Measurements from ENCODE around the gene FAM131B.

The FAM131B gene

DNA sequence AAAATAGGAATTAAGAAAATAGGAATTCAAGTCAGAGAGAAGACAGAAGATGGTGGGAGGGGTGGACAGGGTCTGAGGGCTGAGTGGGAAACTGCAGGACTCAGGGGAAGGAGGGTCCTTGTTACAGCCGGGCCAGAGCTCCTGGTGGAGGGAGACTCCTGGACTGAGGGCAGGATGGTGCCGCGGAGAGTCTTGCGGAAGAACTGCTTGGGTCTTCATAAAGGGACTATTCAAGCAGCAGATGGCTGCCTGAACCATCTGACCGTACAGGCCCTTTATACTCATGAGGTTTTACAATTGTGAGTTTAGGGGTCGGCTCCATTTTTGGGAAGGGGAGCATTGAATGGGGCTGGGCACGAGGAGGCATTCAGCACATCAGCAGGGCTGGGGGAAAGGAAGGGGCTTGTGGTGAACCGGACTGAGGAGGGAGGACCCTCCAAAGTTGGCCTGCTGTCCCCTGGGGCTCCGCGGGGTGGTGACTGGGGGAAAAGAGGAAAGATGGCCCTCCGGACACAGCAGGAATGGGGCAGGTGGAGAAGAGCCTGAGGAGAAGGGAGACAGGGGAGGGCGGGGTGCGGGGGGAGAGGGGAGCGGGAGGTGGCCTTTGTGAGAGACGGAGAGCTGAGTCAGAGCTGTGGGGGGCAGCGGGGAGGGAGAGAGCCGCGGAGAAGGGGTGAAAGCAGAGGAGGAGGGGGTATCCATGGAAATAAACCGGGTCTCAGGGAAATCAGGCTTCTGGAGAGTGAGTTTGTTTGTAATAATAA lies 1.5 kb downstream of the FAM131B start:
- FAIRE-seq: no peak
- peak; percentile 21 for DNase-seq (ENCODE audit: low spot score)

- FAIRE-seq (no peak), DNase-seq (ENCODE audit: low spot score) (no peak)
These were observed 2.7 kb downstream of the FAM131B start for GRCh38 chr7:143359771-143360353.

DNA sequence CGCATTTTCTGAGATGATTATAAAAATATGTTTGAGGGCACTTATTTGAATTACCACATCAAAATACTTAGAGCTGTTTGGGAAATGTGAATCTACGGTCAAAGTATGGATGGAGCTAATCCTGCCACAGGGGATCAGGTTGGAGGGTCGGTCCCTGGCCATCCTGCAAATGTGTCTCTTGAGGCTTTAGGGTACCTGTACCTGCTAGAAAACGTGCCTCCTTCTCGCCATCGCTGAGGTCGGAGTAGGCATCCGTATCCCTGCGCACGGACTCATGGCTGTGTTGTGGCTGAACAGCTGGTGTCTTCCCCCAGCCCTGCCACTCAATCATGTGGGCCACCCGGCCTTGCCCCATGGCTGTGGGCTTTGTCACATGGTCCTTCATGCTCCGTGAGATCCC lies 3.9 kb downstream of the FAM131B start:
- no peak for FAIRE-seq
- DNase-seq (ENCODE audit: low spot score): no peak

DNA sequence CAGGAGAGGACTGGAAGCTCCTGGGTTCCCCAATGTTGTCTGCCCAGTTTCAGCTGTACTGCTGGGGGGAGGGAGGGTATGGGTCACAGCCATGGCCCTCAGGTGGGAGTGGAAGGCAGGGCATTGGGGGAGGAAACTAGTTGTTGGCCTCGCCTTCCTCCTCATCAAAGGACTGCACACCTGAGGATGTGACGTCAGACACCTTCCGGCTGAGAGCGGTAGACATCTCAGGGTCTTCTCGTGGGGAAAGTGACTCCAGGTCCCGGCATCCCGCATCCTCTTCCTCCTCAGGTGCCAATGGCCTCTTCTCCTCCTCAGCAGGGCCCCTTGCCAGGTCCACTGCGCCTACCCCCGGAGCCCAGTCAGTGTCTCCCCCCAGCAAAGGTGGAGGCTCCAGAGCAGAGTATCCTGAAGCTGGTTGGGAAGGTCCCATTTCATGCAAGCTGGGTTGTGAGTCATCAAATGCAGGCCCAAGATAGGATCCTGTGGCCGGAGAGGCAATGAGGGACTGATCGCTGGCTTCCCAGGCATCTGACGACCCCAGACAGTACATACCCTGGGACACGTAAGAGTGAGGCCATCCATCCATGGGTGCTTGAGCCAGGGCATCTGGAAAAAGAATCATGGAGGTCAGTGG lies 6.0 kb downstream of the FAM131B start:
- no peak for DNase-seq (ENCODE audit: low spot score)
- FAIRE-seq: no peak

DNA sequence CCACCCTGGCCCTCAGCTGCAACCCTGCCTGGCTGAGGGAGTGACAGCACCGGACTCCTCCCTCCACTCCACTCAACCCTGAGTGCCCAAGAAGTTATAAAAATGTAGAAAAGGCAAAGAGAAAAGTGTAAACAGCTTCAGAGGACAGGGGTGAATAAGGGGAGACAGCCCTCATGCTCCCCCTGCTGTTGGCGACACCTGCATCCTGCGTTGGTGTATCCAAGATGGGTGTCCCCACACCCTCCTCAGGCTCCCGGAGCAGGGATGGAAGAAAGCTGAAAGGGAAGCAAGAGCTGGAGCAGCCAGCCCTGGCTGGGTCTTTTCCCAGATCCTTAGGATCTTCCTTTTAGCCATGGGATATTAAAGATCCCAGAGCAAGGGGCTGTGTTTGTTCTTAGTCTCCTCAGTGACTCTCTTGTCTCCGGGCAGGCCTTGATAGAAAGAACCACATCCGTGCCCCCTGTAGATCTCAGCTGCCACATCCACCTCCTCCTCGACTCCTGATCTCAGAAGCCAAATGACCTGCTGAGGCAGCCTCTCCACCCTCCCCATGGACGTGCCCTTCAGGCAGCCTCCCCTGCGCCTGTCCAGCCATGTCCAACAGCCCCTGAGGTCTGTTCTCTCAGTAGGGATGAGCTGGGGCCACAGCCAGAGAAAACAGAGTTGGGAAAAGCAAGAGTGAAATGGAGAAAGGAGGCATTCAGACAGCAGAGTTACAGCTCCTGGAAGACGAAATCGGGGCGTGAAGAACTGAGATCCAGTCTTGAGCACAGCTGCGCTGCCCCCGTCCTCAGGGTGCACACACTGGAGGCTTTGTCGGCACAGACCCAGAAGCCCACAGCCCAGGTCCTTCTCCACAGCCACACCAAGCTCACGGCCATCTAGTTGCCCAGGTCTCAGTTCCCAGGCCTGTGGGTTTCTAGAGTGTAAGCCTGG lies 6.8 kb downstream of the FAM131B start:
- DNase-seq (ENCODE audit: low spot score): no peak
- FAIRE-seq: no peak

- FAIRE-seq (no peak), DNase-seq (ENCODE audit: low spot score) (no peak)
These were observed 7.5 kb downstream of the FAM131B start for GRCh38 chr7:143354965-143355364.

- DNase-seq (ENCODE audit: low spot score): no peak
- no peak for FAIRE-seq
These were observed 8.1 kb downstream of the FAM131B start for GRCh38 chr7:143354376-143354775.

DNA sequence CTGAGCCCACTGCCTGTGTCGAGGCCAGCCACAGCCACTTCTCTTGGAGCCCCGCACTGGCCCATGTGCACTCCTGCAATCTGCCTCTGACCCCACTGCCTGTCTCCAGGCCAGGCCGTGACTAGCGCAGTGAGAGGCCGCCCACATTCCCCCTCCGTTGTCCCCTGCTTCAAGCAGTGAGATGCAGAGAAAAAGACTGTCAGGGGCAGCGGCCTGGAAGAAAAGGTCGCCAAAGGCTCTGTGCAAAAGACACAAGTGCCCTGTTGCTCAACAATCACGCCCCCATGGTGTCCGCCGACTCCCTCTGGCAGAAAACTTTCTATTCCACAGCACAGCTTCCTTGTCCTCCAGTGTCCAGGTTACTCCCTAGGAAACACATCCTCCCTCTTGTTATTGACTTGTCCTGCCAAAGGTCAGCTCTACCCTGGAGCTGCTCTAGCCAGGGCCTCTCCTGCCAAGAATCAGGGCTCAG lies 9.9 kb downstream of the FAM131B start:
- FAIRE-seq: no peak
- no peak for DNase-seq (ENCODE audit: low spot score)

- no peak for FAIRE-seq
These were observed 10.9 kb downstream of the FAM131B start for GRCh38 chr7:143351574-143351973.

GRCh38 chr7:143351060-143351459 lies 11.5 kb downstream of the FAM131B start:
- no peak for DNase-seq (ENCODE audit: low spot score)
- FAIRE-seq: no peak

More at GRCh38 chr7:143351574-143351973, 10.9 kb downstream of the FAM131B start:
- DNase-seq (ENCODE audit: low spot score): no peak

DNA sequence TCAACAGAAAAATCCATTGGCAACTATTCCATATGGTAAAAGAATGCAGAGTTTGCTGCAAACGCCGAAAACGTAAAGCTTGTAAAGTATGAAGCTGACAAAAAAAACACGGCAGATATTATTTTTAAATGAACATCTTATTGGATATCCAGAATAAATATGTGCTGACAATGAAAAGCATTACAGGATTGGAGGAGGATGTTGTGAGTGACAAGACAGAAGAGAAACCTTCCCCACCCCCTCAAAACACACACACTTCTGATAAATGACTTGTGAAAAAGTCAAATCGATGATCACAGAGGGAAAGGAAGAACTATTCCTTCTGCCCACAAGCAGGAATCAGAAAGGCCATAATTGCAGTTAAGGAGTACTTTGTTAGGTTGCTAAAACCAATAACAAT lies 14.6 kb downstream of the FAM131B start:
- no peak for FAIRE-seq
- DNase-seq (ENCODE audit: low spot score): no peak

DNA sequence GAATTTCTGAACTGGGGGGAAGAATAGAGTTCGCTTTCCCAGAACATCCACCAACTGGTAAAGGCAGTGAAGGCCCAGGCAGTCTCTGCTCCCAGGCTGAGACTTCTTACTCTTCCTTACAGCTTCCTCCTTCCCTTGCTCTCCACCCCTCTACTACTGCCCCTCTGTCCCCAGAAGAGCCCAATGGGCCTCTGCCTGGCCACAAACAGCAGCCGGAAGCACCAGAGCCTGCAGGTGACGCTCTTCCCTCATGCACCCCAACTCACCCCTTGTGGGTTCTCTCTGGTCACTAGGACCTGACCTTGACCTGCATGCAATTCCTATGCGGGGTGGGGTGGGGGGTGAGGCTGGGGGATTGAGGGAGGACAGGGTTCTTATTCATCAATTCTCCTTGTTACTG lies 16.5 kb downstream of the FAM131B start:
- DNase-seq (ENCODE audit: low spot score): no peak
- no peak for FAIRE-seq

- no peak for FAIRE-seq
- DNase-seq (ENCODE audit: low spot score): no peak
These were observed 17.0 kb downstream of the FAM131B start for GRCh38 chr7:143345428-143345900.

DNA sequence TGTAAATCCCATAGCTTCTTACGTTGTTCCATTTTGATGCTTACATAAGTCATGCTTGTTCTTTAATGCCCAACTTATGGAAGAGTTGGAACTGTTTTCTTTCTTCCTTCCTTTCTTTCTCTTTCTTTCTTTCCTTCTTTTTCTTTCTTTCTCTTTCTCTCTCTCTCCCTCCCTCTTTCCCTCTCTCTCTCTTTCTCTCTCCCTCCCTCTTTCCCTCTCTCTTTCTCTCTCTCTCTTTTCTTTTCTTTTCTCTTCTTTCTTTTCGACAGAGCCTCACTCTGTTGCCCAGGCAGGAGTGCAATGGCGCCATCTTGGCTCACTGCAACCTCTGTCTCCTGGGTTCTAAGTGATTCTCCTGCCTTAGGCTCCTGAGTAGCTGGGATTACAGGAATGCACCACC lies 18.9 kb downstream of the FAM131B start:
- FAIRE-seq (no peak), DNase-seq (ENCODE audit: low spot score) (no peak)

DNA sequence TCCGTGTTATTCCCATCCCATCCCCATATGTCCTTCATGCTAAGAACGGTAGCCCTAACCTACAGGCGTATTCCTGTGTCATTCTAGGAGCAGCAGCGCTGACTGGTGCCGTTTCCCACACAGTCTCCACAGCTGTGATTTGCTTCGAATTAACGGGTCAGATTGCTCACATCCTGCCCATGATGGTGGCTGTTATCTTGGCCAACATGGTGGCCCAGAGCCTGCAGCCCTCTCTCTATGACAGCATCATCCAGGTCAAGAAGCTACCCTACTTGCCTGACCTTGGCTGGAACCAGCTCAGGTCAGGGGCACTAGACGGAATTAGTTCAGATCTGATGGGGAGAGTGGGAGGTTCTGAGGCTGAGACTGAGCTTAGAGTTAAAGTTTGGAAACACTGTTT lies 20.7 kb downstream of the FAM131B start:
- DNase-seq (ENCODE audit: low spot score) (no peak), FAIRE-seq (no peak)

GRCh38 chr7:143337216-143337615 lies 25.3 kb downstream of the FAM131B start:
- no peak for FAIRE-seq
- DNase-seq (ENCODE audit: low spot score): no peak

DNA sequence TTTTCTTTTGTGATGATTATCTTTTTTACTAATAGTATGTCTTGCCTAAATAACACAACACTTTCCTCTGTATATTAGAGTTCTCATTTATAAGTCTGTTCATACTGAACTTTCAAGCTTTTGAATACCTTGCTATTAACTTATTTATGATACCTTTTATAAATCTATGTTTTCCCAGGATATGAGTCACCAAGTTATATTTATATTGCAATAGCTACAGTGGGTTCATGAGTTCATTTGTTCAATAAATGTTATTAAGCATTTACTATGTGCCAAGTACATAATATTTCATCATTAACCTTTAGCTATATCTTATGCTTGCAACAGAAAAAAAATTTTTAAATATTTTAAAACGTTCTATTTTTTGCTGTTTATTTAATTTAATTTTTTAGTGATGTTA lies 28.3 kb downstream of the FAM131B start:
- FAIRE-seq (no peak), DNase-seq (ENCODE audit: low spot score) (no peak)

GRCh38 chr7:143331179-143331801 lies 31.2 kb downstream of the FAM131B start:
- FAIRE-seq: no peak
- DNase-seq (ENCODE audit: low spot score): no peak

GRCh38 chr7:143329471-143330170 lies 32.9 kb downstream of the FAM131B start:
- DNase-seq (ENCODE audit: low spot score) (no peak), FAIRE-seq (no peak)

GRCh38 chr7:143327903-143328302 lies 34.6 kb downstream of the FAM131B start:
- DNase-seq (ENCODE audit: low spot score): no peak

More at GRCh38 chr7:143327903-143328302, 34.6 kb downstream of the FAM131B start:
- FAIRE-seq: no peak
